ENCODE measurements around the gene CNIH3.

DNA sequence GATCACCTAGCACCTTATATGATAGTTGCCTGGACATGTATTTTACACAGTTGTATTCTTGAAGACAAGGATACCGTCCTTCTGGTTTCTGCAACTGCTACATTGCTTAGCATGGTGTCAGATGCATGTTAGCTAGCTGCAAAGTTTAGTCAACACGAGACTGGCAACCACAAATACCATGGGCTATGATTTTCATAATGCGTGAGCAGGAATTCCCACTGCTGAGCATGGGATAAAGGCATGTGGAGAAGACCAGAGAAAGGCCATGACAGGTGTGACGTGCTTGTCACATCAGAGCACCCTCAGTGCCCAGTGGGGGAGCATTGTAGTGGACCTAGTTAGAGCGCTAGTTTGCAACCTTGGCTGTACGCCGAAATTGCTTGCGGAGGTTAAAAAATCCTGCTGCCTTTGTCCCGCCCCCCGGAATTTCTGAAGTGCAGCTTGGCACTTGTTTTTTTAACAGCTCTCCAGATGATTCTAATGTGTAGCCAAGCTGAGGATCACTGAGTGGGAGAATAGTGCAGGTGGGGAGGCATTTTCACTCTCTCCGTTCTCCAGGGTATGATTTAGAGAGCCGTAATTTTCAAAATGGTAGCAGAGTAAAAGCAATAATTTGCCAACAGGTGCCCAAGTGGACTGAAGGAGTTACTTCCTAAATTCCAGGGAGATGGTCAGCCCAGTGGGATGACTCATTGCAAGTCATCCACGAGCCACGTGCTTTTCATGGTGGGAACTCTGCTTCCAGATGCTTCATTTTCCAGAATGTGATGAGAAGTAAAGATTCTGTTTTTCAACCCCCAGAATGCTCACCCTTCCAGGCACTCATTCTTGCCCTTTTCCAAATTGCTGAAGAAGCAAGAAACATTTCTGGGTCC lies 81.0 kb downstream of the CNIH3 start:
- TF ChIP-seq, protein P1, sequence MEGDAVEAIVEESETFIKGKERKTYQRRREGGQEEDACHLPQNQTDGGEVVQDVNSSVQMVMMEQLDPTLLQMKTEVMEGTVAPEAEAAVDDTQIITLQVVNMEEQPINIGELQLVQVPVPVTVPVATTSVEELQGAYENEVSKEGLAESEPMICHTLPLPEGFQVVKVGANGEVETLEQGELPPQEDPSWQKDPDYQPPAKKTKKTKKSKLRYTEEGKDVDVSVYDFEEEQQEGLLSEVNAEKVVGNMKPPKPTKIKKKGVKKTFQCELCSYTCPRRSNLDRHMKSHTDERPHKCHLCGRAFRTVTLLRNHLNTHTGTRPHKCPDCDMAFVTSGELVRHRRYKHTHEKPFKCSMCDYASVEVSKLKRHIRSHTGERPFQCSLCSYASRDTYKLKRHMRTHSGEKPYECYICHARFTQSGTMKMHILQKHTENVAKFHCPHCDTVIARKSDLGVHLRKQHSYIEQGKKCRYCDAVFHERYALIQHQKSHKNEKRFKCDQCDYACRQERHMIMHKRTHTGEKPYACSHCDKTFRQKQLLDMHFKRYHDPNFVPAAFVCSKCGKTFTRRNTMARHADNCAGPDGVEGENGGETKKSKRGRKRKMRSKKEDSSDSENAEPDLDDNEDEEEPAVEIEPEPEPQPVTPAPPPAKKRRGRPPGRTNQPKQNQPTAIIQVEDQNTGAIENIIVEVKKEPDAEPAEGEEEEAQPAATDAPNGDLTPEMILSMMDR (IDR thresholded peaks at IDR 0.05 in 2 of 3, conservative IDR thresholded peaks at IDR 0.05 in 1 of 3; ENCODE audit: borderline replicate concordance in 1 of 3, insufficient read depth in 1 of 3, low read depth in 2 of 3, low read length in 2 of 3) = no peak
- TF ChIP-seq EZH2 (IDR thresholded peaks at IDR 0.05) (no peak), SIN3A (IDR thresholded peaks at IDR 0.05; ENCODE audit: low read depth) (no peak), EGR1 (IDR thresholded peaks at IDR 0.05; ENCODE audit: low read depth) (no peak)

Data from HCT116 (cell line).